IPS-18c (cell line): ENCODE measurements around the gene ZFPL1.
A peak's percentile ranks its signal among the peaks of the same experiment; 100 is the strongest.

Experiments used
- H3K4me3 ChIP-seq: 2 replicates; pipeline ENCODE4 v1.7.0; 2013; ENCODE audit warnings: low read depth, mild to moderate bottlenecking, low read length, moderate library complexity; ENCODE audit not compliant: insufficient read depth
- H3K9me3 ChIP-seq: one replicate; pipeline ENCODE4 v1.6.1; 2013; ENCODE audit warnings: mild to moderate bottlenecking, low read length, moderate library complexity; ENCODE audit not compliant: control insufficient read depth, insufficient read depth

Gene ZFPL1

DNA sequence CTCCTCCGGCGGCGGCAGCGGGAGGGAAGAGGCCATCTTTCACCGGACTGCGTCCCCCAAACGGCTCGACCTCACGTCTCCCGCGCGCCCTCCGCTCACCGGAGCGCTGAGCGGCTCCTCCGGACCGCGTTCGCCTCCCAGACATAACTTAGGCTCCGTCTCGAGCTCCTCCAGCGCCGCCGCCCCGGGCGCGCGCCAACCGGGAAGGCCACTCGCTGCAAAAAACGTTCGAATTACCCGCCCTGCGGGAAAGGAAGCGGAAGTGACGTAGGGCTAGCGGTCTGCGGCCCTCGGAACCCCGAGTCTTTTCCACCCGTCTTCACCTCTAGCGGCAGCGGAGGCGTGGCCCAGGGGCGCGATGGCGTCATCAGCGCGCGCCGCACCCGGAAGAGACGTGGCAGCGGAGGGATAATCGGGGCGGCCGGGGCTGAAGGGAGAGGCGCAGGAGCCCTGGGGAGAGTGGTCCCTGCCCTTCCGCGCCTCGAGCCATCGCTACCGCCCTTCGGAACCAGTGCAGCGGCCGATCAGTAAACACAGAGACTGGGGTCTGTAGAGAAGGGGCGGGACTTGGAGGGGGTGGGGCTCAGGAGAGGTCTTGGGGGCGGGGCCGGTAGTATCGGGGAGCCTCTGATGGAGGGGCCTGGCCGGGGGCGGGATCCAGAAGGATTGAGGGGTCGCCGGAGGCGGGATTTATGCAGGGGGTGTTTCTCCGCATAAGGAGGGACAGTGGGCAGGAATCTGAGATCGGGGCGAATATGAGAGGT is at the start of gene ZFPL1, which contains the start of gene CDCA5:
Gene ZFPL1, plus strand, starts transcription at position 389 of the 764 bp plus-strand sequence. CDS start 477 bp downstream, outside the sequence.
Gene CDCA5, minus strand, starts transcription at position 207 of the 764 bp plus-strand sequence. Its CDS starts 62 bp downstream, at position 145.
- Histone ChIP-seq H3K9me3 (no peaks in the 10 kb centered on the region), H3K4me3 (peak within 1 kb of the TSS; percentile 99)

DNA sequence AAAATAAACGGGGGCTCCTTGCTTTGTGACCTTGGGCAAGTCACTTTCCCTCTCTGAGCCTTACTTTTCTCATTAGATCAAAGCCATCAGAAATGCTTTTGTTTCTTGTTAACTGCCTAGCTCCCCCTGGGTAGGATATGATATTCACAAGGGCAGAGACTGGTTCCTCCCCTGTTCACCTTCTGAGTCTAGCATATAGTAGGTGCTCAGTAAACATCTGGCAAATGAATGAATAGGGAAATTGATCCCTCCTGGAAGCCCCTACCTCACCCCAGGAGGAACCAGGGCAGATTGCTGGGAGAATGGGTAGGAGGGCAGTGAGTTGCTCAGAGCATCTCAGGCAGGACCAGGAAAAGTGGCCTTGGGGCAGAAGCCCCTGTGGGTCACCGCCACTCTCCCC is 49.6 kb upstream of the ZFPL1 start:
- no peaks in the 10 kb centered on the region for H3K9me3 ChIP-seq
- no peak overlapping the region for H3K4me3 ChIP-seq

DNA sequence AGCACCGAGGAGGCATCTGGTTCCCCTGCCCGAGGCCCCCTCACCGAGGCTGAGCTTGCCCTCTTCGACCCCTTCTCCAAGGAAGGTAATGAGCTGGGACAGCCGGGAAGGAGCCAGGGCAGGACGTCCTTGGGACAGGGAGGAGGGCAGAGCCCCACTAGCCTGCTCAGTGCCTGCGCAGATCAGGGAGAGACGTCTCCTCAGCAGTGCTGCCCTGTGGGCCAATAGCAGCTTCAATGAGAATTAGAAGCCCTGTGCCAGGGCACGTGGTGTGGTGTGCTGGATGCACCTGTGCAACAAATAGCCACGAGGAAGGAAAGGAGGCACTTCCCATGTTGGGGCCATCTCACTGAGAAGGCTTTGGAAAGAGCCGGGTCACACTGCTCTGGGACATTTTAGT is 48.4 kb upstream of the ZFPL1 start:
- no peak overlapping the region for H3K4me3 ChIP-seq
- H3K9me3 ChIP-seq: no peaks in the 10 kb centered on the region

DNA sequence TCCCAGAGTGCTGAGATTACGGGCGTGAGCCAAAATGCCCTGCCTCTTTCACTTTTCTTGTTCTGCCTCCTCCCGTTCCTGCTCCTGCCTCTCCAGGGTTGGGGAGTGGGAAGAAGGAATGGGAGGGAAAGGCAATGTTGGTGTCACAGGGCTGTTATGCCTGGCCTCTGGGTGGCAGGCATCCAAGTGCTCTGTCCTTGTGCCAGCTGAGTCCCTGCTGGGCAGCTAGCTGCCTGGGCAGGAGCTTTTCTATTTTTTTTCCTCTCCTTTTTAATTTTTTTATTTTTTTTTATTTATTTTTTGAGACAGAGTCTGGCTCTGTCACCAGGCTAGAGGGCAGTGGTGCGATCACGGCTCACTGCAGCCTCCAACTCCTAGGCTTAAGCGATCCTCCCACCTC is 47.1 kb upstream of the ZFPL1 start:
- H3K4me3 ChIP-seq: no peak overlapping the region
- no peaks in the 10 kb centered on the region for H3K9me3 ChIP-seq

DNA sequence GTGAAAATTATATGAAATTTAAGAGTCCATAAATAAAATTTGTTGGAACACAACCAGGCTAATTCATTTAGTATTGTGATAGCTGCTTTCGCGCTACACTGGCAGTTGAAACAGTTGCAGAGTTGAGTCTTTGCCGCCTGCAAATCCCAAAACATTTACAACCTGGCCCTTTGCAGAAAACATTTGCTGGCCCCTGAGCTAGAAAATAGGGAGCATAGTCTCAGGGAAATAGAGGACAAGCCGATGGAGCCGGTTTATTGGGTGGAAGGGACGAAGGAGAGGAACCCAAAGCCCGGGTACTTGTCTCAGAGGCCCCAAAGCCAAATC is 43.5 kb upstream of the ZFPL1 start:
- Histone ChIP-seq H3K9me3 (no peaks in the 10 kb centered on the region), H3K4me3 (peak overlapping the region; percentile 80; the same call in 1 of the 2 replicates)

DNA sequence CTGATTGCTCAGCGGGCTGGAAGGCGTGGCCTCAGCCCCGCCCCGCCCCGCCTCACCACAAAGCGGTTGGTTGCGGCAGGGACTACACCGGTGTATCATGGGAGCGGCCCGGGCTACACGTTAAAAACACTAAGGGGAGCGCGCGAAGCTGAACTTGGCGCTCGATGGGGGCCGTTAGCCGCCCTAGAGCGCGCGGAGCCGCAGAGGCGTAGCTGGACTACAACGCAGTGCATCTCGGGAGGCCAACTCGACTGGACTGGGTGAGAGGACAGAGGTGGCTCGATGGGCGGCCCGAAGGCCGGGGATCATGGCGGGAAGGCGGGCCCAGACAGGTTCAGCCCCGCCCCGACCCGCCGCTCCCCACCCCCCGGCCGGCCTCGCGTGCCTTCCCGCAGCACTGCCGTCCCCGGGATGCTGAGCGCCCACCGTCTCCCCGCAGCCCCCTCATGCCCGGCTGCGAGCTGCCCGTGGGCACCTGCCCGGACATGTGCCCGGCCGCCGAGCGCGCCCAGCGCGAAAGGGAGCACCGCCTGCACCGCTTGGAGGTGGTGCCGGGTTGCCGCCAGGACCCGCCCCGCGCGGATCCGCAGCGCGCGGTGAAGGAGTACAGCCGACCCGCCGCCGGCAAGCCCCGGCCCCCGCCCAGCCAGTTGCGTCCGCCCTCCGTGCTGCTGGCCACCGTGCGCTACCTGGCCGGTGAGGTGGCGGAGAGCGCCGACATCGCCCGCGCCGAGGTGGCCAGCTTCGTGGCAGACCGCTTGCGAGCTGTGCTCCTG is 43.0 kb upstream of the ZFPL1 start, which contains the start of gene SAC3D1:
Gene SAC3D1, plus strand, starts transcription at position 364 of the 776 bp plus-strand sequence. Its CDS starts 83 bp downstream, at position 447.
- peak within 1 kb of the TSS; percentile 80 for H3K4me3 ChIP-seq

DNA sequence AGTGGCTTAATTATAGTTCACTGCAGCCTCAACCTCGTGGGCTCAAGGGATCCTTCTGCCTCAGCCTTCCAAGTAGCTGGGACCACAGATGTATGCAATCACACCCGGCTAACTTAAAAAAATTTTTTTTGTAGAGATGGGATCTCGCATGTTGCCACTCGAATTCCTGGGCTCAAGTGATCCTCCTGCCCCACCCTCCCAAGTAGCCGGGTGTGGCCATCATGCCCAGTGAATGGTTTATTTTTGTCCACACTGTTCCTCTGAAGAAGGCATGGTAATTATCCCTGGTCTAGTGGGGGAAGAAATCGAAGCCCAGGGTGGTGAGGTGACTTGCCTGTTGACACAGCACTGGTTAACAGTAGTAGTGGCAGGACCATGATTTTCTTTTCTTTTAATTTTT is 41.1 kb upstream of the ZFPL1 start:
- H3K4me3 ChIP-seq: no peak overlapping the region
- H3K9me3 ChIP-seq: no peaks in the 10 kb centered on the region

More for the DNA sequence above, 43.0 kb upstream of the ZFPL1 start, which contains the start of gene SAC3D1:
- H3K9me3 ChIP-seq: no peaks in the 10 kb centered on the region

DNA sequence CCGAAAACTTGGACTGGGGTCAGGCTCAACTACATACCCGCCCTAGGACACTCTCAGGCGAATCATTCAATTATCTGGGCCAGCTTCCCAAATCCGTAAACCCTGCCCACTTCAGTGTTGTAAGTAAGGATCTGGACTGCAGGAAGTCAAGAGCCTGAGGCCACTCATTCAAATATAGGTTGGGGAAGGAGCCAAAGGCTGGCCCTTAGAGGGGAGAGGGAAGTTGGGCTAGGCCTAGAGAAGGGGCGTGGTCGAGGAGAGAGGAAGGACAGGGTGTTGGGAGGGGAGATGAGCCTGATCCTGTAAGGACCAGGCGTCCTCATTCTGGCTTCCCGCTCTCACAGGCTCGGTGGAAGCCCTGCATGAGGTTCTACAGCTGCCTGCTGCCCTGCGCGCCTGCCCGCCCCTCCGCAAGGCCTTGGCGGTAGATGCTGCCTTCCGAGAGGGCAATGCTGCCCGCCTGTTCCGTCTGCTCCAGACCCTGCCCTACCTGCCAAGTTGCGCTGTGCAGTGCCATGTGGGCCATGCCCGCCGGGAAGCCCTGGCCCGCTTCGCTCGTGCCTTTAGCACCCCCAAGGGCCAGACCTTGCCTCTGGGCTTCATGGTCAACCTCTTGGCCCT is 40.0 kb upstream of the ZFPL1 start:
- Histone ChIP-seq H3K9me3 (no peaks in the 10 kb centered on the region), H3K4me3 (no peak overlapping the region; the same call in 1 of the 2 replicates)

DNA sequence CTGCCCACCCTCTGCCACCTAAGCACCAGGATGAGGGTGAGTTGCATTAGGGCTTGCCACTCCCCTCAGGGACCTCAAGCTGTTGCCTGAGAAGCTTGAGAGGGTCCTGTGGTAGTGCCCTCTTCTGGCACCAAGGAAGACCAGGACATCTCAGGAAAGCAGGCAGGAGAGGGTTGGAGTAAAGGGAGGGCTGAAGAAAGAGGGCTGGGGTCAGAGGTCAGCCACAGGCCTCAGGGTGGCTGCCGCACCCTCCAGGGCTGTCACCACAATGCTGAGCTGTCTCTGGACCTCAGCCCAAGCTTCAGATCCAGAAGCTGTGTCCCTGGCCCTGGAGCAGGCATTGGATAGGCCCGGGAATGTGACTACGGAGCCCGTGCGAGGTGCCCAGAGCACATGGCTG is 39.0 kb upstream of the ZFPL1 start:
- H3K4me3 ChIP-seq: no peak overlapping the region
- no peaks in the 10 kb centered on the region for H3K9me3 ChIP-seq

DNA sequence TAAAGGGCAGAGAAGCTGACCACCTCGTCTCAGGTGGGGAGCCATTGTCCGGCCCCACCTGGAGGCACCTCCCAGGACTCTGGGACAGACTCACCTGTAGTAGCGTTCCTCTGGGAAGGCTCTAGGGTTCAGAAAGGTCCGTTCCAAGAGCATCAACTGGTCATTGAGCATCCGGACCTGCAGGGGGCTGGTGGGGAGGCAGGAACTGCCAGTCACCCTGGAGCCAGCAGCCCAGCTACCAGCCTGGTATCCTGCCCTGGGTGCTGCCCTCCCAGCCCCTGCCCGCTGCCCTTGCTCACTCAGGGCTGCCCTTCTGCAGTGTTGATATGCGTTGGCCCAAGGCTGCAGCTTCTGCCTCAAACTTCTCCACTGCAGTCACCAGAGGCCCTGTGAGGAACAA is 38.3 kb upstream of the ZFPL1 start:
- Histone ChIP-seq H3K9me3 (no peaks in the 10 kb centered on the region), H3K4me3 (no peak overlapping the region)

DNA sequence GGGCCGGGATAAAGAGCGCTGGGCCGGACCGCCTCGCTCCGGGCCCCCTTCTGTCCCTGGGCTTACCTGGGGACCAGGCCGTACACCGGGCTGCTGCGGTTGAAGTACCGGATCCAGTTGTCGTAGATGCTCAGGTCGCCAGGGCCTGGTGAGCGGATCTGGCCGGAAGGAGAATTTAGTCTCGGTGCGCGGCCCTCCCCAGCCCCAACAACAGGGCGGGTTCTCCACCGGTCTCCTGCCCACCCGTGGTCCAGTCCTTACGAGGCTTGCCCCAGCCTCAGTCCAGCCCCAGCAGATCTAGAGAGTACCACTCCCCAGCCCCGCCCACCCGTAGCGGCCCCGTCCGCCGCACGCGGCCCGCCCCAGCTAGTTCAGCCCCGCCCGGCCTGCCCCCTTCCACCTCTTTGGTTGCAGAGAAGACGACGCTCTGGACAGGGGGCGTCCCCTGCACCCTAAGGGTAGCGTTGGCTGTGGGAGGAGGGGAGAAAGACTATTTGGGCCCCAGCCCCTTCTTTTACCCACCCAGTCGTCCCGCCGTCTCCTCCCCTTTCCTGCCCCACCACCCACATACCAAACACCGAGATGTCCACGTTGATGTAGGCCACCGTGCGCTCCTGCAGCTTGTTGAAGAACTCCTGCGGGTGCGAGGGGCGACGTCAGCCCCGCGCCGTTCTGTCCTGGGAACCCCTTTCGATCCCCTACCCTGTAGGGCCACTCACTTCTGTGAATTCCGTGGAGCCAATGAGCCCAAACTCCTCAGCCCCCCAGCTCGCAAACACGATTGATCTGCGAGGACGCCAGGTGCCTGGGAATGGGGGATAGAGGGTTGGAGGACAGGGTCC is 36.2 kb upstream of the ZFPL1 start:
- Histone ChIP-seq H3K4me3 (no peak overlapping the region), H3K9me3 (no peaks in the 10 kb centered on the region)

DNA sequence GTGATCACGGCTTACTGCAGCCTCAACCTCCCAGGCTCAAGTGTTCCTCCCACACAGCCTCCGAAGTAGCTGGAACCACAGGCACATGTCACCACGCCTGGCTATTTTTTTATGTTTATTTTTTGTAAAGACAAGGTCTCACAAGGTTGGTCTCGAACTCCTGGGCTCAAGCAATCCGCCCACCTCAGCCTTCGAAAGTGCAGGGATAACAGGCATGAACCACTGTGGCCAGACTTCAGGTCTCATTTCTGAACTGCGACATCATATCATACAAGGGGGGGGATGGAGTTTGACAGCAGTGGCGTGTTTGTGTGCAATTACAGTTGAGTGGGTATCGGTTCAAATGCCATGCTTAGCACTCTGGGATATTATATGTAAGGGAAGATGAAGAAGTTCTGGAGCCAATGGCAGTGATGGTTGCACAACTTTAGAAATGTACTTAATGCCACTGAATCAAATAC is 32.6 kb upstream of the ZFPL1 start:
- H3K4me3 ChIP-seq: no peak overlapping the region
- no peaks in the 10 kb centered on the region for H3K9me3 ChIP-seq

DNA sequence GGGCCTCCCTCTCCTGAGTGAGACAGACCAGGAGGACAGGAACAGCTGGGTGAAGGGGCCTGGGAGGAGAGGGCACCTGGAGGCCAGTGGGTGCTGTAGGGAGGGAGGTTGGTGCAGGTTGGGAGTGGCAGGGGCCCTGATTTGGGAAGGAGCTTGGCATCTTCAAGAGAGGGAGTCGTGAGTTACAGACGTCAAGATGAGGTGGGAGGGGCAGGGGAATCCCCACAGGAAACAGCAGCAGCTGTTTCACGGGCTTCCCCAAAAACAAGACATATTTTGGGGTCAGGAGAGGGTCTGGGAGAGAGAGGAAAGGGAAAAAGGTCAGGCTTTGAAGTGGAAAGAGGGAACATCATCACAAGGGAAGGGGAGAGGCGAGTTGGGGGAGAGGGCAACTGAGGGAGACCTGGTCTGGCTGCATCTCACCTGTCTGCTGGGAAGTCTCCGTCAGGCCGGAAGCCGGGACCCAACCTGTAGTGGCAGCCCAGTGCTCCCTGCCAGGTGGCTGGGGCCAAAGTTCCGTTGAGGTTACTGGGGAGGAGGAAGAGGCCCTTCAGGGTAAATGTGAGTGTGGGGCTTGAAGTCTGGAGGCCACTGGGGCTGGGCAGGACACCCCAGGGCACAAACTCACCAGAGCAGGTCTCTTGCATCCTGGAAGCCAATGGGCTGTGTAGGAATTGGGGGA is 30.1 kb upstream of the ZFPL1 start:
- no peaks in the 10 kb centered on the region for H3K9me3 ChIP-seq
- H3K4me3 ChIP-seq: no peak overlapping the region

DNA sequence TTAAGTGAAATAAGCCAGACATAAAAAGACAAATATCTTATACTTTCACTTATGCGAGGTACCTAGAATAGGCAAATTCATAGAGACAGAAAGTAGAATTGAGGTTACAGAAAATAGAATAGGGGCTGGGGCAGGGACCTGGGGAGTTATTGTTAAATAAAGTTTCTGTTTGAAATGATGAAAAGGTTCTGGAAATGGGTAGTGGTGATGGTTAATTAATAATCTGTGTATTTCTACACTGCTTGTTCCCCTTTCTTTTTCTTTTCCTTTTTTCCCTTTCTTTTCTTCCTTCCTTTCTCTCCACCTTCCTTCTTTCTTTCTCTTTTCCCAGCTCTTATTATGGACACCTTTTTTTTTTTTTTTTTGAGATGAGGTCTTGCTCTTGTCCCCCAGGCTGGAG is 28.5 kb upstream of the ZFPL1 start:
- peaks cover 1% of the 10 kb centered on the region for H3K9me3 ChIP-seq
- H3K4me3 ChIP-seq: no peak overlapping the region

DNA sequence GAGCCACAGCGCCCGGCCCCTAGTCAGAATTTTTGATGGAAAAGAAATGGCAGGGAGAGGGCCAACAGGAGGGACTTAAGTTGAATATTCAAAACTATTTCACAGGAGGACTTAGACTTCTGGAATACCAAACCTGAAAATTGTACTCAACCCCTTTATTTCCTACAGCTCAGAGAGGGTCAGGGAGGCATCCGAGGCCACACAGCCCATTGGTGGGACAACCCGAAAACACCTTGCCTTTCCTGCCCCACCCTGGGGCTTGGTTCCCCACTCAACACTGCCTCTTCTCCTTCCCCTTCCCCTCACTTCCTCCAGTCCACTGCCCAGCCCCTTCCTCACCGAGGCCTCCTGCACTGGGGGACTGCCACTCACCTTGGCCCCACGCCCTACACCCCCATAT is 27.0 kb upstream of the ZFPL1 start:
- H3K4me3 ChIP-seq: no peak overlapping the region
- peaks cover 2% of the 10 kb centered on the region for H3K9me3 ChIP-seq

DNA sequence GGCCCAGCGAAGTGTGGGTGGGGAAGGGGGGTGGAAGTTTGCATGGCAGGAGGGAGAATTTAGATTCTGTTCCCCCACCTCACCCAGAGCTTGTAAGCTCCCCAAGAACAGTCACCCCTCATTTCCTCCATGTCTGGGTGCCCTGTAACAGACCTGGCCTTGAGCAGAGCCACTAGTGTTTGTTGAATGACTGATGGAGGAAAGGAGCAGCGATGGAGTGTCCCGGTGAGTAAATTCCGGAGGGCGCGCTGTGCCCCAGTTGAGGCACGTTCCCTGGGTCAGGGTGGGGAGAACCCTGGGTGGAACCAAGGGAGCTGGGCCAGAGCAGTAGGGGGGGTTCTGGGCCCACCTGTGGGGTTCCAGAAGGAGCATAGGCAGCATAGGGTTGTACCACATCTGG is 26.5 kb upstream of the ZFPL1 start:
- Histone ChIP-seq H3K4me3 (no peak overlapping the region), H3K9me3 (peaks cover 2% of the 10 kb centered on the region)
